NCI-H2107 (cell line): Measurements from ENCODE around the gene MAS1.
"Not testable (repeated sequence)": the region's sequence is repeated elsewhere in the genome, so short reads cannot be mapped to it uniquely, and the experiment has no call there.

Experiments used
- DNase-seq: peaks from one replicate; lab custom pipeline; 2025; lab: John Stamatoyannopoulos, UW

The MAS1 gene

GRCh38 chr6:159916752-159917151, 26.0 kb downstream of the MAS1 start:
- DNase-seq = no peak

GRCh38 chr6:159919011-159919511, 28.3 kb downstream of the MAS1 start:
- DNase-seq = no peak

- DNase-seq = no peak
Observed at GRCh38 chr6:159919800-159920199, 29.0 kb downstream of the MAS1 start.

- DNase-seq = not testable (repeated sequence)
Observed at GRCh38 chr6:159924150-159924549, 33.4 kb downstream of the MAS1 start.

GRCh38 chr6:159926542-159927203, 35.9 kb downstream of the MAS1 start:
- no peak for DNase-seq

GRCh38 chr6:159929819-159930218, 39.0 kb downstream of the MAS1 start:
- peak; percentile 67 for DNase-seq

GRCh38 chr6:159931112-159931511, 40.3 kb downstream of the MAS1 start:
- DNase-seq = no peak

GRCh38 chr6:159931846-159932245, 41.1 kb downstream of the MAS1 start:
- no peak for DNase-seq

GRCh38 chr6:159933077-159933476, 42.3 kb downstream of the MAS1 start:
- DNase-seq = no peak

GRCh38 chr6:159934181-159934580, 43.4 kb downstream of the MAS1 start:
- DNase-seq = no peak

- DNase-seq = no peak
Observed at GRCh38 chr6:159935065-159935464, 44.3 kb downstream of the MAS1 start.

GRCh38 chr6:159935633-159936032, 44.8 kb downstream of the MAS1 start:
- no peak for DNase-seq

GRCh38 chr6:159939591-159940016, 48.8 kb downstream of the MAS1 start:
- DNase-seq = no peak
